K562 (cell line): ENCODE data around the gene NUP98. TPM values are rescaled to one million over a fixed set of nuclear protein-coding genes. Genes with fewer than 3 reads are reported as not detected.

Source experiments
- ATF1 ChIP-seq, 2 experiments: fragments of 450-650 bp in 1 of 2; IDR thresholded peaks; 2 replicates each; pipeline ENCODE4 v1.6.1; 2016; ENCODE audit warnings: missing compliant biosample characterization in 1 of 2, missing genetic modification characterization in 1 of 2
- CHD7 ChIP-seq: fragments of 200-600 bp; sonication (generic); IDR thresholded peaks from one replicate; pipeline ENCODE4 v1.6.1; 2012; ENCODE audit warnings: mild to moderate bottlenecking, low read depth, low read length, inconsistent platforms
- GTF3C2 ChIP-seq: IDR thresholded peaks from 3 replicates; pipeline ENCODE4 v1.6.1; 2011; ENCODE audit warnings: borderline replicate concordance, mild to moderate bottlenecking, moderate library complexity; ENCODE audit not compliant: insufficient read length; ENCODE audit errors: extremely low read depth
- KLF13 ChIP-seq: fragments of 450-650 bp; IDR thresholded peaks from 2 replicates; pipeline ENCODE4 v1.6.1; 2016; ENCODE audit warnings: missing genetic modification characterization, low read depth, mild to moderate bottlenecking, missing compliant biosample characterization, moderate library complexity, borderline replicate concordance
- TFAM ChIP-seq: fragments of 250-450 bp; sonication (Bioruptor Pico); conservative IDR thresholded peaks from 2 replicates; pipeline ENCODE4 v1.5.0; 2021; ENCODE audit warnings: mild to moderate bottlenecking, moderate library complexity
- ZBTB49 ChIP-seq: sonication (generic); formaldehyde crosslinking; IDR thresholded peaks from 2 replicates; pipeline ENCODE4 v1.8.0; 2022; ENCODE audit warnings: missing genetic modification reagents, mild to moderate bottlenecking, borderline replicate concordance
- ZNF197 ChIP-seq: fragments of 200-800 bp; sonication (Bioruptor generic); IDR thresholded peaks from 2 replicates; pipeline ENCODE4 v1.6.1; 2016; ENCODE audit warnings: low read depth, missing genetic modification characterization, missing compliant biosample characterization
- ZNF212 ChIP-seq: fragments of 450-650 bp; formaldehyde crosslinking; IDR thresholded peaks from 2 replicates; pipeline ENCODE4 v1.4.0; 2020; ENCODE audit warnings: mild to moderate bottlenecking
- polyA plus RNA-seq, 8 experiments: library from polyadenylated mRNA; depleted of rRNA in 4 of 8; stranded (reverse) in 5 of 8; unstranded in 3 of 8; fragments of >200 nt; fragmentation: Nextera tagmentation in 2 of 8; fragmentation: Illumina TruSeq in 1 of 8; extraction: Ambion mirVana in 2 of 8; extraction: Trizol in 1 of 8; gene quantifications; 2 replicates each; pipeline versions ENCODE4 v1.2.1 to v1.2.3, GENCODE V29; 2011 to 2014; ENCODE audit warnings: inconsistent platforms in 1 of 8, missing spikeins in 1 of 8
- total RNA-seq, 7 experiments: library from RNA; depleted of rRNA in 6 of 7; stranded (reverse); fragments of >200 nt in 6 of 7; fragmentation: Illumina TruSeq in 2 of 7; extraction: Trizol in 2 of 7; gene quantifications; 2 replicates each; pipeline versions ENCODE4 v1.2.1 to v1.2.3, GENCODE V29; 2011 to 2021; ENCODE audit warnings: low replicate concordance in 1 of 7

Gene NUP98
- total and polyA plus RNA-seq, 9 of the 15 experiments (the other 6 are each of a cell fraction or from before 2014, with no cell fraction given): 45.1 to 196 (median 130) TPM

- TF ChIP-seq GTF3C2 (no peak), ATF1 (CRISPR knock-in tag; IDR thresholded peaks at IDR 0.05) (no peak), ATF1 (tag; IDR thresholded peaks at IDR 0.05) (peak; percentile 71), TFAM (no peak), CHD7 (no peak), ZNF212 (no peak), ZNF197 (CRISPR knock-in tag) (no peak), ZBTB49 (CRISPR knock-in tag) (no peak), KLF13 (tag) (0 out of 2 replicates have a peak, but pooled peaks have one; percentile 38)
Measured at GRCh38 chr11:3841426-3842350, 44.3 kb upstream of the NUP98 start (continued).
